CD4-positive, alpha-beta T cell treated with Interleukin-6 at 100 ng/mL for 8 hours (primary cell): ENCODE data around the gene ACY1.
"Not testable (repeated sequence)": the region's sequence is repeated elsewhere in the genome, so short reads cannot be mapped to it uniquely, and the experiment has no call there.

Experiments
- DNase-seq: peaks from one replicate; pipeline ENCODE4 v3.0.0-alpha.2; 2020; ENCODE audit warnings: mixed read lengths, low spot score

ACY1 gene

GRCh38 chr3:52025453-52025852, 42.1 kb downstream of the ACY1 start:
- DNase-seq = no peak

DNA sequence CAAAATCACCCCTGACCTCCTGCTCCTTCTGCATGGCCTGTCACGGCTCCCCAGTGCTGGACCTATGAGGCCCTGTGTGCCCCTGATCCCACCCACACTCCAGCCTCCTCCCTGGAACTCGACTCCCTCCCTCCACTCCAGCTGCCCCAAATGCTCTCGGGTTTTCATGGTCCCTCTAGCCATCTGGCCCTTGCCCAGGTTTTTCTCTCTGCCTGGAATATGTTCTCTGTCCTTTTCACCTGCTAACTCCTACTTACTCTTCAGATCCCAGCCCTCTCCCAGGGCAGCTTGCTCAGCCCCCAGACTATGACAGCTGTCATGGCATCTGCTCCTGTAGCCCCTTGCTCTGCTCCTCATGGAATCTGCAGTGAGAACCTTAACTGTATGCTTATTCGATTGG, 42.7 kb downstream of the ACY1 start:
- DNase-seq = no peak

GRCh38 chr3:52028572-52028971, 45.2 kb downstream of the ACY1 start:
- no peak for DNase-seq

GRCh38 chr3:52029053-52029452, 45.7 kb downstream of the ACY1 start:
- DNase-seq = no peak

DNA sequence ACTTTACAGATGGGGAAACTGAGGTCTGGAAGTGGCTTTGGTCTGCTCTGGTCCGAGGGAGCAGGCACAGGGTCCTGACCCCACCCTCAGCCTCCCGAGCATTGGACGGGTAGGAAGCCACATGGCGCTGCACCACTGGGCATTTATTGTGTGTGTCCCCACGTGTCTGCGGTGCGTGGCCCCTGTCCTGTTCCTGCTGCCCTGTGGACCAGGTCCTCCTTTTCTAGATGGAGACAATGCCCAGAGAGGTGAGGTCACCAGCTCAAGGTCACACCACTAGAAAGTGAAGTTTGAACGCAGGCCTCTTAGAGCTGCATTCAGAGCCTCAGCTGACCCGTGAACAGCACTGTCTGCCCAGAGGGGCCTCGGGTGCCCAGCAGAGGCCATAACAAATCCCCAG, 46.2 kb downstream of the ACY1 start:
- DNase-seq = no peak

DNA sequence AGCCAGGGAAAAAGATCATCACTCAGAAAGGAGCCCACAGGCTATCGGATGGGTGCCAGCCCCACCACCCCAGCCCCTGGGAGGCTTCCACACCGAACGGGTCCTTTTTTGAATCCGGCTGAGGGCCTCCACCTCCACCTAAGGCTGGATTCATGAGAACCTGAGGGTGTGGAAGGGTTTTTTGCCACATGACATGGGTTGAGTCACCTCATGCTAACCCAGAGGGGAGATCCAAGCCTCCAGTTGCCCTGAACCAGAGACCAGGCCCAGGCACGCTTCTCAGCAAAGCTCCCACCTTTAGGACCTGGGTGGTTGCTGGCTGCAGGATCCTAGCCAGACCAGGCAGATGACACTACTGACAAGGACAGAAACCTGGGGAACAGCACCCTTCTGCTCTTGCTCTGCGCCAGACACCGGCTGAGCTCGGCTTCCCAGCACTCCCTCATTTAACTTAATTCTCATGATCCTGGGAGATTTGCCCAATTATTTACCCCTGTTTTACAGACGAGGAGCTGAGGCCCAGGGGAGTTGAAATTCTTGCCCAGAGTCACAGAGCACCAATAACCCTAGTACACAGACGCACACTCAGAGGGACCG, 47.5 kb downstream of the ACY1 start:
- no peak for DNase-seq

GRCh38 chr3:52031896-52032295, 48.6 kb downstream of the ACY1 start:
- no peak for DNase-seq

DNA sequence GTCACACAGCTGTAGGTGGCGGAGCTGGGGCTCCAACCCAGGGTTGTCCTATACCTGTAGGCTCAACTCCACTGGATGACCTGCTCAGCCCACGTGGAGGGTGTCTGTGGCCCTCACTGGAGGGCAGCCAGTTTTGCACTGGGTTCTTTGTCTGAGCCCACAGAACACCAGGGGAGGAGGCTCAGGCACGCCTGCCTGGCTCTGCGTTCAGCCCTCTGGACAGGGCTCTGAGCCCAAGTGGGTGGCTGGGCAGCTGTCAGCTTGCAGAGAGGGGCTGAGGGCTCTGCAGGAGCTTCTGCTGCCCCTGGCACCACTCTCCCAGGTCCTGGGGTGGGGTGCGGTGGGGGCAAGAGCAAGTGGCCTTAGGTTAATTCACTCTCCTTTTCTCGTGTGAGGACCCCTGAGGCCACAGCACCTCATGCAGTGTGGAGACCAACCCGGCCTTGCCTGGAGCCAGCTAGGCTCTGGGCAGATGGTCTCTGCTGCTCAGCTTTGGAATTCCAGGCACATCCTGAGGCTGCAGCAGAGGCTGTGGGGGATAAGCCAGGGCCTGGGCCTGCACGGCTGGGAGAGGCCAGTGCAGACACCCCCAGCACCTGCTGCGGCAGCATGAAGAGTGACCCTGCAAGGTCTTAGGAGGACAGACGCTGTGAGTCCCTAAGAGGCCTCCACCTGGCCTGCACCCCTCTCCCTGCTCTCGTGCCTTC, 49.5 kb downstream of the ACY1 start:
- no peak for DNase-seq

DNA sequence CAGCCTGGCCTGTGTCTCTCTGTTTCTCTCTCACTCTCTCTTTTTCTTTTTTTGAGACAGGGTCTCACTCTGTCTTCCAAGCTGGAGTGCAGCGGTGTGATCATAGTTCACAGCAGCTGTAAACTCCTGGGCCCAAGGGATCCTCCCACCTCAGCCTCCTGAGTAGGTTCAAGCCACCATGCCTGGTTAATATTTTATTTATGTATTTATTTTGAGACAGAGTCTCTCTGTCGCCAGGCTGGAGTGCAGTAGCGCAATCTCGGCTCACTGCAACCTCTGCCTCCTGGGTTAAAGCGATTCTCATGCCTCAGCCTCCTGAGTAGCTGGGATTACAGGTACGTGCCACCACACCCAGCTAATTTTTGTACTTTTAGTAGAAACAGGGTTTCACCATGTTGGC, 50.4 kb downstream of the ACY1 start:
- DNase-seq = not testable (repeated sequence)

DNA sequence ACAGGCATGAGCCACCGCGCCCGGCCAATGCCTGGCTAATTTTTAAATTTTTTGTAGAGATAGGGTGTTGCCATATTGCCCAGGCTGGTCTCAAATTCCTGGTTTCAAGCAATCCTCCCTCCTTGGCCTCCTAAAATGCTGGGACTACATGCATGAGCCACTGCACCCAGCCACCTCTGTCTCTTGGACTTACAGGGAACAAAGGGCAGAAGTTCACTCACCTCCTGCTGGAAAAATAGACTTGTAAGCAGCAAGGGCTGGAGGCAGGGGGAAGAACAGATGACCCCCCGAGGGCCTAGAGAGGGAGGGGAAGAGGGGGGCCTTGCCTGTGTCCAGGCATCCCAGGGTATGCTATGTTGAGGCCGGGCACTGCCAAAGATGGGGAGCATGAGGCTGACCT, 50.9 kb downstream of the ACY1 start:
- DNase-seq = no peak

DNA sequence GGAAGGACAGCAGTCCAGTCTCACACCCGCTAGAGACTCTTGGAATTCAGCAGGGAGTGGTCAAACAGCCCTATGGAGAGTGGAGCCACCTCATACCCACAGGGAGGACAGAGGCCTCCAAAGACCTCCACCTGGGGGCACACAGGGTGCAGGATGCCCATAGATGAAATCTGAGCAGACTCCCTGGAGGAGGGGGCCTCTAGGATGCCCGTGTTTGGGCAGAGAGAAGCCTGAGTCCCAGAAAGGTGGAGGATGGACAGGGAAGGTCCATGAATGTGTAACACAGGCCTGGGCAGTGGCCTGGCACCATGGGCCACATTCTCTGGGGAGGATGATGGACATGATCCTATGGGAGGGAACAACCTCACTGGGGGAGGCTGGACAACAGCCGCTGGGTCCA, 51.3 kb downstream of the ACY1 start:
- no peak for DNase-seq

DNA sequence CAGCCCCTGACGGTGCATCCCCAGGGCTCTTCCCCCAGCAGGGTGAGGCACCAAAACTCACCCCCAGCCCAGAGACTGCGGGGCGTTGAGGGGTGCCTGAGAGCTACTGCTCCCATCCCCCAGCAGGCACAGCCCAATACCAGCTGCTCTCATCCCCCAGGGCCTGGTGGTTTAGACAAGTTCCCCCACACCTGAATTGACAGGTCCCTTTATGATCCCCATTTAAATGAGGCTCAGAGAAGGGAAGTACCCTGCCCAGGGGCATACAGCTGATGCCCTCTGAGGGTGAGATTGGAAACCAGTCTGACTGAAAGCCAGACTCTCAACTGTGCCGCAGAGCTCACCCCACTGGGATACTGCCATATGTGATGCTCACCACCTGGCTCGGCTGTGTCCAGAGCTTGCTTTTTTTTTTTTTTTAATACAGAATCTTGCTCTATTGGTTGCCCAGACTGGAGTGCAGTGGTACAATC, 52.9 kb downstream of the ACY1 start:
- no peak for DNase-seq

GRCh38 chr3:52036829-52037228, 53.5 kb downstream of the ACY1 start:
- peak; percentile 33 for DNase-seq

DNA sequence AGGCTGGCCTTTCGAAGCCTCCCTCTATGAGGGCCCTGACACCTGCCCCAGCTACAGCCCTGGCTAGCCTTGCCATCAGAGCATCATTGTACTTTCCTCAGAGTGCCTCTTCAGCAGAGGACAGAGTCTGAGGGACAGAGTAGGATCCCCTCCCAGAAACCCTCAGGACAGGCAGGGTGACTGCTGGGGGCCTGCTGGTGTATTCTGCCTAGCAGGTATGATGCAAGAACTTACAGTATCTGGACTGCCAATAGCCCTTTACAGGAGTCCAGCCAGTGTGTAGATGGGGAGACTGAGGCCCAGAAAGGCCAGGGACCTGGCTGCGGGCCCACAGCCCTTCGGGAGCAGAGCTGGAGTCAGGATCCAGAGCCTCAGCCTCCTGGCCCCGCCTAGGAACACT, 54.0 kb downstream of the ACY1 start:
- DNase-seq = no peak

GRCh38 chr3:52038227-52038626, 54.9 kb downstream of the ACY1 start:
- DNase-seq = no peak
